AG04450 (cell line): ENCODE measurements around the gene STK11IP. TPM values are rescaled to one million over a fixed set of nuclear protein-coding genes. Genes with fewer than 3 reads are reported as not detected.

Experiments used
- CTCF ChIA-PET: fragments of 300-600, 350-600 bp; formaldehyde crosslinking; extraction: SDS; loops from one replicate; lab custom pipeline; 2022; ENCODE audit warnings: antibody characterized with exemption, inconsistent platforms; lab: Charles Lee
- POLR2A ChIA-PET: fragments of 350-600 bp; formaldehyde crosslinking; extraction: SDS; loops from one replicate; lab custom pipeline; 2021; ENCODE audit warnings: antibody characterized with exemption, inconsistent platforms; lab: Yijun Ruan, JAX
- DNase-seq: peaks from one replicate; pipeline ENCODE4 v3.0.0-alpha.2; 2011; ENCODE audit warnings: low read depth, low spot score
- H3K27ac ChIP-seq: one replicate; pipeline ENCODE4 v1.5.1; 2012; ENCODE audit warnings: low read depth, low read length, control low read depth
- H3K27me3 ChIP-seq: one replicate; pipeline ENCODE4 v1.6.0; 2012; ENCODE audit warnings: low read length; ENCODE audit not compliant: control insufficient read depth, insufficient read depth
- H3K4me3 ChIP-seq: 2 replicates; pipeline ENCODE4 v1.5.1; 2011; ENCODE audit warnings: mild to moderate bottlenecking, low read depth, low read length, control low read depth
- H3K9me3 ChIP-seq: 2 replicates; pipeline ENCODE4 v1.5.1; 2012; ENCODE audit warnings: low read length; ENCODE audit not compliant: control insufficient read depth, insufficient read depth
- CTCF ChIP-seq: IDR thresholded peaks from 2 replicates; pipeline ENCODE4 v1.5.1; 2011; ENCODE audit warnings: low read depth, low read length, control low read depth, inconsistent platforms
- polyA plus RNA-seq: library from polyadenylated mRNA; depleted of rRNA; stranded (reverse); fragments of >200 nt; gene quantifications from 2 replicates; pipeline ENCODE4 v1.2.3, GENCODE V29; 2011

The STK11IP gene
- polyA plus RNA-seq, 1 experiment = 7.7 TPM

GRCh38 chr2:219574484-219575311 is 23.0 kb upstream of the STK11IP start:
- Histone ChIP-seq H3K27ac (no peak overlapping the region), H3K27me3 (peaks cover 36% of the 10 kb centered on the region), H3K9me3 (no peaks in the 10 kb centered on the region), H3K4me3 (no peak overlapping the region)
- DNase-seq = no peak
- POLR2A ChIA-PET = interaction anchor here (0.6 to 1.4 kb wide), 3 partner anchors 23 to 79 kb away, joined by 3 to 6 read pairs (median 4); partner anchors contain the start of gene STK11IP
- CTCF ChIA-PET = interaction anchor here (1.0 to 3.9 kb wide), 2 partner anchors 14 to 15 kb away, joined by 3 to 20 read pairs; no protein-coding TSS in a partner anchor
- no peak for TF ChIP-seq CTCF

- Histone ChIP-seq H3K27ac (no peak overlapping the region), H3K9me3 (no peaks in the 10 kb centered on the region), H3K27me3 (peaks cover 36% of the 10 kb centered on the region), H3K4me3 (no peak overlapping the region)
- ChIA-PET POLR2A (no interaction called here), CTCF (interaction anchor here (3.9 kb wide), 1 partner anchor 16 kb away, joined by 20 read pairs; no protein-coding TSS in a partner anchor)
- DNase-seq = no peak
- no peak for TF ChIP-seq CTCF
Observed at GRCh38 chr2:219575566-219576504, 21.8 kb upstream of the STK11IP start.

- H3K9me3 ChIP-seq = no peaks in the 10 kb centered on the region
- CTCF ChIA-PET = interaction anchor here (1.1 to 3.9 kb wide), 2 partner anchors 17 to 113 kb away, joined by 3 to 20 read pairs; no protein-coding TSS in a partner anchor
- H3K27me3 ChIP-seq = peaks cover 36% of the 10 kb centered on the region
- POLR2A ChIA-PET = no interaction called here
- no peak for DNase-seq
- TF ChIP-seq CTCF = no peak
- no peak overlapping the region for H3K27ac ChIP-seq
- H3K4me3 ChIP-seq = no peak overlapping the region
Observed at GRCh38 chr2:219576505-219577388, 20.9 kb upstream of the STK11IP start.

GRCh38 chr2:219578811-219579613 is 18.6 kb upstream of the STK11IP start:
- CTCF ChIA-PET = no interaction called here
- Histone ChIP-seq H3K9me3 (no peaks in the 10 kb centered on the region), H3K4me3 (no peak overlapping the region), H3K27ac (no peak overlapping the region), H3K27me3 (peaks cover 34% of the 10 kb centered on the region)
- POLR2A ChIA-PET = no interaction called here
- no peak for TF ChIP-seq CTCF
- DNase-seq = no peak
